ENCODE results near the gene SLMAP.
A peak's percentile ranks its signal among the peaks of the same experiment; 100 is the strongest.

GRCh38 chr3:57756528-57757401, 656 bp downstream of the SLMAP start:
- no peak for TF ChIP-seq MAZ (IDR thresholded peaks at IDR 0.05; ENCODE audit: borderline replicate concordance, low read depth, low read length)
- TF ChIP-seq FOS (IDR thresholded peaks at IDR 0.05; ENCODE audit: low read depth, low read length): 0 out of 2 replicates have a peak, but pooled peaks have one; percentile 14
- TF ChIP-seq POLR2A (IDR thresholded peaks at IDR 0.05; ENCODE audit: low read depth, low read length): no peak
- TF ChIP-seq, protein P1, sequence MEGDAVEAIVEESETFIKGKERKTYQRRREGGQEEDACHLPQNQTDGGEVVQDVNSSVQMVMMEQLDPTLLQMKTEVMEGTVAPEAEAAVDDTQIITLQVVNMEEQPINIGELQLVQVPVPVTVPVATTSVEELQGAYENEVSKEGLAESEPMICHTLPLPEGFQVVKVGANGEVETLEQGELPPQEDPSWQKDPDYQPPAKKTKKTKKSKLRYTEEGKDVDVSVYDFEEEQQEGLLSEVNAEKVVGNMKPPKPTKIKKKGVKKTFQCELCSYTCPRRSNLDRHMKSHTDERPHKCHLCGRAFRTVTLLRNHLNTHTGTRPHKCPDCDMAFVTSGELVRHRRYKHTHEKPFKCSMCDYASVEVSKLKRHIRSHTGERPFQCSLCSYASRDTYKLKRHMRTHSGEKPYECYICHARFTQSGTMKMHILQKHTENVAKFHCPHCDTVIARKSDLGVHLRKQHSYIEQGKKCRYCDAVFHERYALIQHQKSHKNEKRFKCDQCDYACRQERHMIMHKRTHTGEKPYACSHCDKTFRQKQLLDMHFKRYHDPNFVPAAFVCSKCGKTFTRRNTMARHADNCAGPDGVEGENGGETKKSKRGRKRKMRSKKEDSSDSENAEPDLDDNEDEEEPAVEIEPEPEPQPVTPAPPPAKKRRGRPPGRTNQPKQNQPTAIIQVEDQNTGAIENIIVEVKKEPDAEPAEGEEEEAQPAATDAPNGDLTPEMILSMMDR (conservative IDR thresholded peaks at IDR 0.05; ENCODE audit: low read depth, low read length): no peak
- no peak for TF ChIP-seq BHLHE40 (IDR thresholded peaks at IDR 0.05; ENCODE audit: low read depth, low read length)
- TF ChIP-seq RAD21 (IDR thresholded peaks at IDR 0.05; ENCODE audit: low read length): peak; percentile 4; the same call in 1 of the 2 replicates
- no peak for TF ChIP-seq CEBPB (IDR thresholded peaks at IDR 0.05; ENCODE audit: low read depth, low read length)
- TF ChIP-seq RFX5 (IDR thresholded peaks at IDR 0.05; ENCODE audit: low read depth, low read length): no peak
- no peak for TF ChIP-seq MAFK (IDR thresholded peaks at IDR 0.05; ENCODE audit: low read depth, low read length)
- TF ChIP-seq CHD1 (IDR thresholded peaks at IDR 0.05; ENCODE audit: low read depth, low read length): no peak
- no peak for TF ChIP-seq RCOR1 (IDR thresholded peaks at IDR 0.05; ENCODE audit: insufficient replicate concordance, low read length)
- TF ChIP-seq USF2 (IDR thresholded peaks at IDR 0.05; ENCODE audit: low read depth, low read length): no peak
- no peak for TF ChIP-seq MXI1 (IDR thresholded peaks at IDR 0.05; ENCODE audit: borderline replicate concordance, low read depth, low read length)
